IMR-90 (cell line): ENCODE results near the gene SLCO2B1.

Experiments
- BHLHE40 ChIP-seq: fragments of 150-350 bp; IDR thresholded peaks from 2 replicates; pipeline ENCODE4 v1.6.1; 2016; ENCODE audit warnings: mild to moderate bottlenecking, low read depth, low read length
- CEBPB ChIP-seq: IDR thresholded peaks from 2 replicates; pipeline ENCODE4 v1.6.1; 2012; ENCODE audit warnings: low read depth, low read length, improper control_type of control experiment
- CHD1 ChIP-seq: IDR thresholded peaks from 2 replicates; pipeline ENCODE4 v1.6.1; 2012; ENCODE audit warnings: low read depth, low read length, improper control_type of control experiment
- ELK1 ChIP-seq: fragments of 150-350 bp; IDR thresholded peaks from 2 replicates; pipeline ENCODE4 v1.6.1; 2016; ENCODE audit warnings: low read depth, mild to moderate bottlenecking, low read length, moderate library complexity, borderline replicate concordance
- MAFK ChIP-seq: IDR thresholded peaks from 2 replicates; pipeline ENCODE4 v1.6.1; 2012; ENCODE audit warnings: low read depth, low read length, improper control_type of control experiment
- MAZ ChIP-seq: IDR thresholded peaks from 2 replicates; pipeline ENCODE4 v1.6.1; 2012; ENCODE audit warnings: low read depth, mild to moderate bottlenecking, low read length, improper control_type of control experiment, moderate library complexity, borderline replicate concordance
- MXI1 ChIP-seq: IDR thresholded peaks from 2 replicates; pipeline ENCODE4 v1.6.1; 2012; ENCODE audit warnings: low read depth, mild to moderate bottlenecking, low read length, moderate library complexity, borderline replicate concordance
- POLR2A ChIP-seq: IDR thresholded peaks from 2 replicates; pipeline ENCODE4 v1.6.1; 2012; ENCODE audit warnings: mild to moderate bottlenecking, low read depth, low read length
- RAD21 ChIP-seq: IDR thresholded peaks from 2 replicates; pipeline ENCODE4 v1.6.1; 2012; ENCODE audit warnings: low read length, improper control_type of control experiment
- RCOR1 ChIP-seq: IDR thresholded peaks from 2 replicates; pipeline ENCODE4 v1.6.1; 2012; ENCODE audit warnings: mild to moderate bottlenecking, low read length, improper control_type of control experiment; ENCODE audit not compliant: insufficient replicate concordance
- RFX5 ChIP-seq: IDR thresholded peaks from 2 replicates; pipeline ENCODE4 v1.8.0; 2012; ENCODE audit warnings: low read depth, mild to moderate bottlenecking, low read length, moderate library complexity
- SMC3 ChIP-seq: fragments of 150-350 bp; IDR thresholded peaks from 2 replicates; pipeline ENCODE4 v1.6.1; 2016; ENCODE audit warnings: low read depth, mild to moderate bottlenecking, antibody characterized with exemption, low read length, moderate library complexity
- TF ChIP-seq, protein P1 (sequence below): conservative IDR thresholded peaks from 2 replicates; pipeline ENCODE4 v1.5.1; 2012; ENCODE audit warnings: mild to moderate bottlenecking, low read depth, low read length, improper control_type of control experiment
- TF ChIP-seq, protein P2 (sequence below): fragments of 150-350 bp; IDR thresholded peaks from 2 replicates; pipeline ENCODE4 v1.6.1; 2017; ENCODE audit warnings: mild to moderate bottlenecking, antibody characterized with exemption, low read length, low read depth

GRCh38 chr11:75147875-75148263 lies 3.0 kb upstream of the SLCO2B1 start:
- TF ChIP-seq POLR2A (no peak), CEBPB (no peak), BHLHE40 (no peak), RFX5 (no peak), CHD1 (no peak), SMC3 (no peak), RAD21 (no peak), ELK1 (no peak), MXI1 (no peak), RCOR1 (no peak), MAFK (no peak), MAZ (no peak)
- TF ChIP-seq, protein P1, sequence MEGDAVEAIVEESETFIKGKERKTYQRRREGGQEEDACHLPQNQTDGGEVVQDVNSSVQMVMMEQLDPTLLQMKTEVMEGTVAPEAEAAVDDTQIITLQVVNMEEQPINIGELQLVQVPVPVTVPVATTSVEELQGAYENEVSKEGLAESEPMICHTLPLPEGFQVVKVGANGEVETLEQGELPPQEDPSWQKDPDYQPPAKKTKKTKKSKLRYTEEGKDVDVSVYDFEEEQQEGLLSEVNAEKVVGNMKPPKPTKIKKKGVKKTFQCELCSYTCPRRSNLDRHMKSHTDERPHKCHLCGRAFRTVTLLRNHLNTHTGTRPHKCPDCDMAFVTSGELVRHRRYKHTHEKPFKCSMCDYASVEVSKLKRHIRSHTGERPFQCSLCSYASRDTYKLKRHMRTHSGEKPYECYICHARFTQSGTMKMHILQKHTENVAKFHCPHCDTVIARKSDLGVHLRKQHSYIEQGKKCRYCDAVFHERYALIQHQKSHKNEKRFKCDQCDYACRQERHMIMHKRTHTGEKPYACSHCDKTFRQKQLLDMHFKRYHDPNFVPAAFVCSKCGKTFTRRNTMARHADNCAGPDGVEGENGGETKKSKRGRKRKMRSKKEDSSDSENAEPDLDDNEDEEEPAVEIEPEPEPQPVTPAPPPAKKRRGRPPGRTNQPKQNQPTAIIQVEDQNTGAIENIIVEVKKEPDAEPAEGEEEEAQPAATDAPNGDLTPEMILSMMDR, result no peak
- TF ChIP-seq, protein P2, sequence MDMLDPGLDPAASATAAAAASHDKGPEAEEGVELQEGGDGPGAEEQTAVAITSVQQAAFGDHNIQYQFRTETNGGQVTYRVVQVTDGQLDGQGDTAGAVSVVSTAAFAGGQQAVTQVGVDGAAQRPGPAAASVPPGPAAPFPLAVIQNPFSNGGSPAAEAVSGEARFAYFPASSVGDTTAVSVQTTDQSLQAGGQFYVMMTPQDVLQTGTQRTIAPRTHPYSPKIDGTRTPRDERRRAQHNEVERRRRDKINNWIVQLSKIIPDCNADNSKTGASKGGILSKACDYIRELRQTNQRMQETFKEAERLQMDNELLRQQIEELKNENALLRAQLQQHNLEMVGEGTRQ, result no peak
